HG02642 (cell line): Measurements from ENCODE around the gene CYTIP.
"Not testable (repeated sequence)": the region's sequence is repeated elsewhere in the genome, so short reads cannot be mapped to it uniquely, and the experiment has no call there.

Experiments
- ATAC-seq: cut with Tn5 transposase; IDR thresholded peaks from one replicate; pipeline ENCODE4 v1.9.1; 2021; ENCODE audit warnings: mild to moderate bottlenecking; ENCODE audit not compliant: unreplicated experiment, poor library complexity

Gene CYTIP

DNA sequence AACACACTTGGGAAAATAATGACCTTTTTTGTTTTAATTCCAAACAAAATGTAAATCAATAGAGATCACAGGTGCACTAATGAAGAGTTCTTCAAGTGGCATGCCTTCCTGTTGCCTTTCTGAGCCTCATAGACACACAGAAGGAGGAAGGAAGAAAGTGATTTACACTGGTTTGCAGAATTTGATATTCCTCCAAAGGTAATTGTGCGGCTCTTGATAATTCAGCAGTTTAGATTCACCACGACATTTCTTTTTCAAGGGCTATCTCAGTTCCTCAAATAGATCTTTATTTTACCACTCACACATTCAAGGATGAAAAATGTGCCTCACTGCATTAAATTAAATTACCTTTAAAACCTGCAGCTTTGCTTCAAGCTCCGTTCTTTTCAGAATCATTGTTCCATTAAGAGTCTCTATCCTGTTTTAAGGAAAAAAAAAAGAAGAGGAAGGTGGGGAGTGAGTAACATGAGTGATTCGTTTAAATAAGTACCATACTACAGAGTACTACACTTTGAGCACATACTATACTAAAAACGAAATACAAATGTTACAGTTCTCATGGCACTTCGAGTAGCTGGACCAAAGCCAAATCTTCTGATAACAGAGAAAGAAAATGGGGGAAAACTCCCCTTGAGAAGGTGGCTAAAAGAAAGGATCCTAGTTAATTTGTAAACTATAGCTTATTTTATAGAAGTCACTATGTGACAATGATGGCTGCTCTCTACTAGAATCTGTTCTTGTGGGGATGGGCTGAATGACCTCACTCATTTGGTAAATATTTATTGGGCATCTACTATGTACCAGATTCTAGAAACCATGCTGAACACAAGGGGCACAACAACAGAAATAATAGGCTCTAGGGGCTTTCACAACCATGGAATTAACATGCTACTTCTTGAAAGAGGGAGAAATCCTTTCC is 16.6 kb downstream of the CYTIP start:
- no peak for ATAC-seq

DNA sequence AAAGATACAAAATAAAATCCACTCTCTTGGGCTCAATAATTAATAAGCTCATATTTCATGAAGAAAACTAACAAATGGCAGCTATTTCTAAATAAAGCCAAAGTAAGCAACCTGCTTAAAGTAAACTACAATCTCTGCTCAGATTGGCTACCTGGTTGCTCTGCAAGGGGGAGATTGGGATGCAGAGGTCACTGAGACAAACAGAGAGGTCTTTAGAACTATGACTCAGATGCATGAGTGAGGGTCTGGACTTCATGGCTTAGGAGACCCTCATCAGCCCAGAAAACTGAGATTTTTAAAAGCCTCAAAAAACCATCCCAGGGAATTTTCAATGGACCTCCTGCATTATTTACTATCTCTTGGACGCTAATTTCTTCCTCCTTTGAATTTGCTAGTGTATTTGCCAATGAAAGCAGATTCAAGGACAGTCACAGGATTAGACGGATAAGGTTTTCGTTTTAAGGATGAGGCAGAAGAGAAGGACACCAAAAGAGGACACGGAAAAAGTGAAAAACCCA is 17.4 kb downstream of the CYTIP start:
- no peak for ATAC-seq

DNA sequence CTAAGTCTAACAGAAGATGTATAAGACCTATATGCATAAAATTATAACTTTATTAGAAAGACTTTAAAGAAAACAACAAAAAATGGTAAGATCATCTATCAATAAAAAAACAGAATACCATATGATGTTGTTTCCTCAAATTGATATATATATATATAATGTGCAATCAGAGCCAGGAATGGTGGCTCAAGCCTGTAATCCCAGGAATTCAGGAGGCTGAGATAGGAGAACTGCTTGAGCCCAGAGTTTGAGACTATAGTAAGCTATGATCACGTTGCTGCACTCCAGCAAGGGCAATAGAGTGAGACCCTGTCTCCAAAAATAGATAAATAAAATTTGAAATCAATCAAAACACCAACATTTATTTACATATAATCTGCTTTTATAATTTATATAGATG is 19.5 kb downstream of the CYTIP start:
- ATAC-seq = no peak

- ATAC-seq = no peak
Measured at GRCh38 chr2:157421964-157422363, 21.9 kb downstream of the CYTIP start.

- ATAC-seq = no peak
Measured at GRCh38 chr2:157421331-157421944, 22.5 kb downstream of the CYTIP start.

DNA sequence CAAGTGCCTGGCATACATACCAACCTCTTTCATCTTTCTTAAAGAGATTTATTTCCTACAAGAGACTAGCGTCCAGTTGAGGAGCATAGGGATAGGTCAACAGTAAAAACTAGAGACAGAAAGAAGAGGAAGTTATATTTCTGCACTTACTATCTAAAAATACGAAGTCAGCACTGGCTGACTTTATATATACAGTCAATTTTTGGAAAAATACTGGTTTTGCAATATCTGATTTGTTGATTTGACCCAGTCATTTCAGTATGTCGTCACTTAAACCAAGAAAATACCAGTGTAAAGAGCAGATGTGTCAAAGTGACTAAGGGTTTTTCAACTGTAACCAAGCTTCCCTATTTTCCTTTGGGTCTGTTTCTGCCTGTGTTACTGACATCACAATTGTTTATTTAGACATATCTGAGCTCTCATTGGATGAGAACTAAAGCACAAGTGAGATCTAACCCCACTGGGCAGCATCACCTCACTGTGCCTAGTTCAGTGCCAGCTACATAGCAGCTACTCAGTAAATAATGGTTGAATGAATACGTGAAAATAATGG is 23.0 kb downstream of the CYTIP start:
- no peak for ATAC-seq

- no peak for ATAC-seq
Measured at GRCh38 chr2:157419031-157419575, 24.8 kb downstream of the CYTIP start.

DNA sequence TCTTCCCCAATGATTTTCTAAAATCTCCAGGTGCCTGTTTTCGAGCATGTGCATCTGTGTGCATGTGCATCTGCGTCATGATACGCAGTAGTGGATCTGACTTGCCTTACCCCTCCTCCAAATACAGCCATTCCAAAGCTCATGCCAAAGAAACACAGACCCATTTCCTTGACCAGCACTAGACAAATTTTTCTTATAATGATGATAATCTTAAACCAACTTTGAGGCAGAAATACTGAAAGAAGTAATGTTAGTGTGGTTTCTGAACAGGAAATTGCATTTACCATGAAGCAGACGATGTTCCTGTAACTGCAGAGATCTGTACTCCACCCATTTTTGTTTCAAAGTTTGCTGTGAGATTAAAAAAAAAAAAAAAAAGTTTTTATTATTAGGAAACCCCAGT is 25.6 kb downstream of the CYTIP start:
- ATAC-seq = no peak

GRCh38 chr2:157415591-157416101 is 28.2 kb downstream of the CYTIP start:
- ATAC-seq = no peak

- ATAC-seq = peak; percentile 26
Measured at GRCh38 chr2:157414050-157414449, 29.8 kb downstream of the CYTIP start.

DNA sequence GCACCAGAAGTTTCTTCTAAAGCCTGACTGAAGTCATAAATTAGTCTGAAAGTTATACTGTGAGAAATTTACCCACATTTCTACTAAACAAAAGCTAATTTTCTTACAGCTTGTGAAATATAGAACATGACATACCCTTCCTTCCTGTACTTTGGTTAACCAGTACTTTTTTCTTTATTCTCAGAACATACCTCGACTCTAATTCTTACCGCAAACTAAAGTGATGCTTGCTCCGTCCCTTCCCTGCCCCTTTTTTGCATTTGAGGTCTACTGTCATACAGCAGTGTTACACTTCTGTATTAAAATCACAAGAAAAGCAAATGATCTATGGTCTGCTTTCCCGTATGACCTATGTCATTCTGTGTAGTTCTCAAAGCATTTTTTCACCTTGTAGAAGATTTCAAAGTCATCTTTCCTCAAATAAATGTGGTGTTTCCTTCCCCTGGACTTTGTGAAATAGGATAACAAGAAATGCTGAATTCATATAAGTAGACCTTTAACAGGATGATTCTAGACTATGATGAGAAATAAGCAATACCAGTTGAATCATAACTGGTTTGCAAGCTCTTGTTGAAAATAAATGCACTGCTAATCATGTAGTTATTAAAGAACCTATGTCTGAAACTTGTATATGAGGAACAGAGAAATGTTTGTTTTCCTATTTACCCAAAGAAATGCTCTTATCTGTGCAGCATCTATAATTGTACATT is 30.4 kb downstream of the CYTIP start:
- ATAC-seq = peak; percentile 90

DNA sequence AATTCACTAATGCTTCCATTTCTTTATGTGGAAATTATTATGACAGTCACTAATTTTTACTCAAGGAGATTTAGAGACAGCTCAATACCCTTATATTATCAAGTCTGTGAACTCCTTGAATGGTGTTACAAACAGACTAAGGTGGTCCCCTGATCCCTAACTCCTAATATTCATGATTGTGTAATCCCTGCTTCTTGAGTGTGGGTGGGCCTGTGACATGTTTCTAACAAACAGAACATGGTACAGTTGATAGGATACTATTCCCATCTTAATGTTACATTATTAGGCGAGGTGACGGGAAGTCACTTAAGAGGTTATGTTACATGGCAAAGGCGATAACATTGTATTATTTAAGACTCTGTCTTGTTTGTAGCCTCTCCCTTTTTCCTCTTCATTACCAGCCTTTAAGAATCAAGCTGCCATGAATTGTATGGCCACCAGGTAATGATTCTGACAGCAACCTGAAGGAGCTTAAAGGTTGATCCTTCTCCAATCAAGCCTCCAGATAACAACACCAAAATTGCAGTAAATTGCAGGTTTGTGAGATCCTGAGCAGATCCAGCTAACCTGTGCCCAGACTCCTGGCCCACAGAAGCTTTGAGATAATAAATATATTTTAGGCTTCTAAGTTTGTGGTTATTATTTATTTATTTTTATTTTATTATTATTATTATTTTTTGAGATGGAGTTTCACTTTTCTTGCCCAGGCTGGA is 32.1 kb downstream of the CYTIP start:
- no peak for ATAC-seq

DNA sequence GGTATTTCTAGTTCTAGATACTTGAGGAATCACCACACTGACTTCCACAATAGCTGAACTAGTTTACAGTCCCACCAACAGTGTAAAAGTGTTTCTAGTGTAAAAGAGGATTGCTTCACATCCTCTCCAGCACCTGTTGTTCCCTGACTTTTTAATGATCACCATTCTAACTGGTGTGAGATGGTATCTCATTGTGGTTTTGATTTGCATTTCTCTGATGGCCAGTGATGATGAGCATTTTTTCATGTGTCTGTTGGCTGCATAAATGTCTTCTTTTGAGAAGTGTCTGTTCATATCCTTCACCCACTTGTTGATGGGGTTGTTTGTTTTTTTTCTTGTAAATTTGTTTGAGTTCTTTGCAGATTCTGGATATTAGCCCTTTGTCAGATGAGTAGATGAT is 38.5 kb downstream of the CYTIP start:
- ATAC-seq = not testable (repeated sequence)

DNA sequence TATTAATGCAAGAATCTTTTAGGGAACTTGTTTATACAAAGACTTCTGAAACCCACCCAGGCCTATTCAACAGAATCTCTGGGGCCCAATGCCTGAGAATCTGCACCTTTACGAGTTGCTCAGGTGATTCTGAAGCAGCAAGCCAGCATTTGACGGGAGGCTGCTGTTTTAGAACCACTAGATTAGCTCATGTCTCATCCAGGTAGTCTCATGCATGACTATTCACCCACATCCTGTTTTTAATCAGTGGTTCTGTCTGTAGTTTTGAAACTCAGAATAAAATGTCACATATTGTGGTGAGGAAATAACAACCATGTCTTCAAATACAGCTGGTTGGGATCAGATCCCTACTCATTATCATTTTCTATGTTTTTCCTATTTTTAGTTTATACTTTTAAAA is 39.5 kb downstream of the CYTIP start:
- ATAC-seq = peak; percentile 95

GRCh38 chr2:157402801-157403485 is 40.9 kb downstream of the CYTIP start:
- ATAC-seq = not testable (repeated sequence)

DNA sequence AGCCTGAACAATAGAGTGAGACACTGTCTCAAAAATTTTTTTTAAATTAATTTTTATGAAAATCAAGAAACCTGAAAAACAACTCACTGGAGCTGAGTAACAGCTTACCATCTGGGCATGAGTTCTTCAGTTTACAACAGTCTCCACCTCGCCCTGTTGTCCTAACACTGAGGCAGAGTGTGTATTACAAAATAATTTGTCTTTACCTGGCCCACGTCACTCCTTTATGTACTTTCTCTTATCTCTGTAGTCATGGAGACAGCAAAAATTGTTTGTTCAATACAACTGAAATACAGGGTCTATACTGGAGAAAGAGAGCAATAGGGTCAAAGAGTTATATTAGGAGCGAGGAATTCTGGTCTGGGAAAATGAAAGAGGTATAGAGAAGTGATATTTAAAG is 48.1 kb downstream of the CYTIP start:
- no peak for ATAC-seq

DNA sequence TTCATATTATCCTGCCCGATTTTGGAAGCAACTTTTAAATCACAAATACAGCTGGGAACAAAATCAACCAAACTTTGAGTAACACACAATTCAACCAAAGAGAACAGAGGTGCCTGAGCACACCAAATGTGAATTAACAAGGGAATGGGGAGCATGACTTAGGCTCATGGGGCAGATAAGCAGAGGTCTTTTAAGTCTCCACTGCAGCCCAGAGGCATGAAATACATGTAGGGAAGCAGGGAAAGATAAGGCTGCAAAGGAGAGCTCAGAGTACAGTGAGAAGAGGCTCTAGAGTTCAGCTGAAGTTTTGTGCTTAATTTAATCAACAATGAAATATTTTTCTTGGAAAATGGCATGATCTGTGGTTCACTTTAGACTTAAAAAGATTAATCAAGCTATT is 49.0 kb downstream of the CYTIP start:
- ATAC-seq = no peak

DNA sequence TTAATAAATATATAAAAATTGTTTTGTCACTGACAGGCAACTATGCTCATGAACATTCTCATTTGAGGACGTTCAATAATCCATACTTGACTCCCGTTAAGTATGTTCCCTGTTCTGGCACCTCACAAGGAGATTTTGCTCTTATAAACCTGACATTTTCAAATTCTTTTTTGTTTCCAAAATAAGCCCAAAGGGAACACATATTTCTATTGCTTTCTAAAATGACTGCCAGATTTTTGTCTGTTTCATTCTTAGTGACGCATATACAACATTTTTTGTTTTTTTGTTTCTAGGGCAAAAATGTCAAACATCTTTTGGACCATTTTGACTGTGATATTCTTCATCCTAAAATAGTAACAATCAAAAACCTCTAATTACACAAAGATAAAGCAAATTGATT is 50.5 kb downstream of the CYTIP start:
- no peak for ATAC-seq

GRCh38 chr2:157388827-157389226 is 55.1 kb downstream of the CYTIP start:
- ATAC-seq = no peak
